Osteoblast (primary cell): Measurements from ENCODE around the gene MRPS35. TPM values are rescaled to one million over a fixed set of nuclear protein-coding genes. Genes with fewer than 3 reads are reported as not detected.
A peak's percentile ranks its signal among the peaks of the same experiment; 100 is the strongest.

Experiments
- DNase-seq: peaks from one replicate; pipeline ENCODE4 v3.0.0; 2011; ENCODE audit warnings: low spot score, mixed read lengths; ENCODE audit not compliant: insufficient read length; ENCODE audit errors: missing footprints
- H2AFZ ChIP-seq: 2 replicates; pipeline ENCODE4 v1.6.0; 2011; ENCODE audit warnings: mild to moderate bottlenecking, low read length
- H3K27ac ChIP-seq: 2 replicates; pipeline ENCODE4 v1.5.1; 2011; ENCODE audit warnings: mild to moderate bottlenecking, low read depth, low read length, moderate library complexity
- H3K27me3 ChIP-seq: 2 replicates; pipeline ENCODE4 v1.6.0; 2012; ENCODE audit warnings: mild to moderate bottlenecking, control low read depth, inconsistent platforms, low read length, moderate library complexity; ENCODE audit not compliant: insufficient read depth
- H3K36me3 ChIP-seq: 2 replicates; pipeline ENCODE4 v1.5.1; 2011; ENCODE audit warnings: mild to moderate bottlenecking, low read length, control low read depth, moderate library complexity; ENCODE audit not compliant: insufficient read depth
- H3K4me1 ChIP-seq: 2 replicates; pipeline ENCODE4 v1.5.1; 2011; ENCODE audit warnings: mild to moderate bottlenecking, low read length, control low read depth, moderate library complexity; ENCODE audit not compliant: insufficient read depth
- H3K4me2 ChIP-seq: 2 replicates; pipeline ENCODE4 v1.6.0; 2011; ENCODE audit warnings: mild to moderate bottlenecking, low read length; ENCODE audit not compliant: insufficient read depth
- H3K4me3 ChIP-seq: fragments of 200-600 bp; sonication (generic); 3 replicates; pipeline ENCODE4 v1.5.1; 2012; ENCODE audit warnings: mild to moderate bottlenecking, low read length, inconsistent platforms; ENCODE audit not compliant: insufficient read depth
- H3K79me2 ChIP-seq: 2 replicates; pipeline ENCODE4 v1.6.0; 2012; ENCODE audit warnings: mild to moderate bottlenecking, low read length, control low read depth, inconsistent platforms; ENCODE audit not compliant: insufficient read depth
- H3K9me3 ChIP-seq: 2 replicates; pipeline ENCODE4 v1.5.1; 2011; ENCODE audit warnings: low read depth, low read length, control low read depth
- H4K20me1 ChIP-seq: 2 replicates; pipeline ENCODE4 v1.6.0; 2012; ENCODE audit warnings: mild to moderate bottlenecking, low read length, control low read depth; ENCODE audit not compliant: insufficient read depth
- total RNA-seq: library from RNA; depleted of rRNA; stranded (reverse); fragments of >200 nt; gene quantifications from 2 replicates; pipeline ENCODE4 v1.2.3, GENCODE V29; 2012
- TF ChIP-seq, protein P1 (sequence below): IDR thresholded peaks from 2 replicates; pipeline ENCODE4 v1.5.1; 2011; ENCODE audit warnings: mild to moderate bottlenecking, low read depth, low read length, moderate library complexity; ENCODE audit errors: extremely low read depth

MRPS35 gene
- total RNA-seq, 1 donor, result 53.9 TPM

DNA sequence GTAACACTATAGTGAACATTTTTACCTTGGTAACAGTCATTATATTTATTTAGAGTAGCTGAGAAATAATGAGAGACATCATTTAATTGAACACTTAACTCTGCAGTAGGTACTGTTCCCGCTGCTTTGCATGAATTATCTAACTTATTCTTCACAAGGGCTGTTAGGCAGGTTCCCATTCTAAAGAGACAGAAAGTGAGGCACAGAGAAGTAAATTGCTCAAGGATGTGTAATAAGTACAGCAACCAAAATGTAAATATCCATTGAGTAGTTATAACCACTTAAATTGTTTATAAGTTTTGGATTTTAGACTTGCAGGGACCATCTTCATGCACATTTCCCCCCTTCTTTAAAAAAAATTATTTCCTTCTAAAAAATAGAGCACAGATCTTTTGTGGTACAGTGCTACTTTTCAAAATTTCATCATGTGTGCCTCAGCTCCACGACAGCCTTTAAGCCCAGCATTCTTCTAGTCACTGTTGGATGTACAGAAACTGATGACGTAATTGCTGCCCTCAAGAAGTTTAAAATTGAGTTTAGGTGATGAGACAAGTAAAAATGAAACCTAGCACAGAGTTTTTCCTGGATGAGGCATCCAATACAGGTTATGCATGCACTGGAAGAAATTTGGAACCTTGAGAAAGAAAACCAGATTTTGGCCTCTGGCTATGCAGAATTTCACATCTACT is 75.4 kb downstream of the MRPS35 start:
- Histone ChIP-seq H3K9me3 (no peaks in the 10 kb centered on the region), H3K4me2 (peak overlapping the region; percentile 15), H3K4me1 (peaks cover 16% of the 10 kb centered on the region), H4K20me1 (peaks cover 14% of the 10 kb centered on the region), H2AFZ (no peak overlapping the region), H3K27me3 (no peaks in the 10 kb centered on the region), H3K36me3 (peaks cover 12% of the 10 kb centered on the region), H3K79me2 (peaks cover 88% of the 10 kb centered on the region), H3K27ac (peak overlapping the region; percentile 72), H3K4me3 (no peak overlapping the region)
- TF ChIP-seq, protein P1, sequence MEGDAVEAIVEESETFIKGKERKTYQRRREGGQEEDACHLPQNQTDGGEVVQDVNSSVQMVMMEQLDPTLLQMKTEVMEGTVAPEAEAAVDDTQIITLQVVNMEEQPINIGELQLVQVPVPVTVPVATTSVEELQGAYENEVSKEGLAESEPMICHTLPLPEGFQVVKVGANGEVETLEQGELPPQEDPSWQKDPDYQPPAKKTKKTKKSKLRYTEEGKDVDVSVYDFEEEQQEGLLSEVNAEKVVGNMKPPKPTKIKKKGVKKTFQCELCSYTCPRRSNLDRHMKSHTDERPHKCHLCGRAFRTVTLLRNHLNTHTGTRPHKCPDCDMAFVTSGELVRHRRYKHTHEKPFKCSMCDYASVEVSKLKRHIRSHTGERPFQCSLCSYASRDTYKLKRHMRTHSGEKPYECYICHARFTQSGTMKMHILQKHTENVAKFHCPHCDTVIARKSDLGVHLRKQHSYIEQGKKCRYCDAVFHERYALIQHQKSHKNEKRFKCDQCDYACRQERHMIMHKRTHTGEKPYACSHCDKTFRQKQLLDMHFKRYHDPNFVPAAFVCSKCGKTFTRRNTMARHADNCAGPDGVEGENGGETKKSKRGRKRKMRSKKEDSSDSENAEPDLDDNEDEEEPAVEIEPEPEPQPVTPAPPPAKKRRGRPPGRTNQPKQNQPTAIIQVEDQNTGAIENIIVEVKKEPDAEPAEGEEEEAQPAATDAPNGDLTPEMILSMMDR, result no peak
- peak; percentile 82 for DNase-seq

- Histone ChIP-seq H3K27ac (no peak overlapping the region), H3K36me3 (peaks cover 18% of the 10 kb centered on the region), H2AFZ (no peak overlapping the region), H3K27me3 (no peaks in the 10 kb centered on the region), H3K4me3 (no peak overlapping the region), H3K4me1 (peaks cover 5% of the 10 kb centered on the region), H4K20me1 (peaks cover 12% of the 10 kb centered on the region), H3K9me3 (no peaks in the 10 kb centered on the region), H3K79me2 (peaks cover 83% of the 10 kb centered on the region), H3K4me2 (no peak overlapping the region)
- DNase-seq, result no peak
- TF ChIP-seq, protein P1, result no peak
Observed at GRCh38 chr12:27787559-27787958, 76.9 kb downstream of the MRPS35 start.

DNA sequence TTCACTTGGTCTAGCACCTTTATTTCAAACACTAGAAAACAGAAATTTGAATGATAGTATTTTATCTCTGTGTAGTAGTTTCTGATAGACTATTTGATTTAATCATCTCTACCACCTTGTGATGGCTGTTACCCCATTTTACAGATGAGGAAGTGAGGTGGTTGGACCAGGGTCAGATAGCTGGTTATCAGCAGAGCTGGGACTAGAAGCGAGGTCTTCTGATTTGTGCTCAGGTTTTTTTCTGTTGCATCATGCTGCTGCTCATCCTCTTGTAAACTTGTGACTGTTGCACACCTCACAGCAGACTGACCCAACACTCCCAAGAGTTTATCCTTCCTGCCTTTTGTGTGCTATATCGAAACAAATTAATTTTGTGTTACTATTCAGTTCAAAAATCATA is 79.5 kb downstream of the MRPS35 start:
- H3K79me2 ChIP-seq, result peaks cover 63% of the 10 kb centered on the region
- TF ChIP-seq, protein P1, result no peak

DNA sequence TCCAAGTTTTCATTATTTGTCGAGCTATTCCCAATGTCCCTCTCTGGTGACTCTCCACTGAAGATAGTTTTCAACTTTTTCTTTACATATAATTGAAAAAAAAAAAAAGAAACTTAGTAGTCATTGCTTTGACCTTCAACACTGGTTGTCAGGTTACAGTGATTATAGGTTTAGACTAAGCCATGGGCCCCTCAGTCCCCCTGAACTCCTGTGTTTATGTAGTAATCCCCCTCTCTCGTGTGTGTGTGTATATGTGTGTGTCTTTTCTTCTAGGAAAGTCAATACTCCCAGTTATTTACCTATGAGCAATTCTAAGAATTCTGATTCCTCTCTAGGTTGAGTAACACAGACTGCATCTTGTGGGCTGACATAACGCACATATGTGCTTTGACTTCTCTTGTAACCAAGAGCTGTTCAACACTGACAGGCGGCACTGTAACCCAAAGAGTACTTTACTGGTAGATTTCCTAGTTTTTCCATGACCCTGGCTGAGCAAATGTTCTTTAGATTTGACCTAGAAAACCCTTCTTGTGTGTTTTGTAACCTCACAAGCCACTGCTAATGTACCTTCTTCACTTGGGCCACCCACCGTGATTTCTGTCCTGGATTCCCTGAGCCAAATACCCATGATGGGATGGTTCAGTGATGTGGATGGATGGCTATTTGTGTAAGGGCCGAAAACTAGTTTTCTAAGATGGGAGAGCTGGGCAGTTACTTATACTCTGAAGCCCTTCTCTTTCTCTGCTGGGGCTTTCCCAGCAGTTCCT is 84.4 kb downstream of the MRPS35 start:
- DNase-seq, result no peak
- H4K20me1 ChIP-seq, result no peaks in the 10 kb centered on the region
- H3K27me3 ChIP-seq, result no peaks in the 10 kb centered on the region
- no peaks in the 10 kb centered on the region for H3K9me3 ChIP-seq
- peaks cover 54% of the 10 kb centered on the region for H3K36me3 ChIP-seq
- TF ChIP-seq, protein P1, result no peak
- no peak overlapping the region for H3K4me3 ChIP-seq
- peaks cover 20% of the 10 kb centered on the region for H3K79me2 ChIP-seq
- H3K4me1 ChIP-seq, result no peaks in the 10 kb centered on the region
- H2AFZ ChIP-seq, result no peak overlapping the region
- no peak overlapping the region for H3K4me2 ChIP-seq
- no peak overlapping the region for H3K27ac ChIP-seq

More for the DNA sequence above, 79.5 kb downstream of the MRPS35 start:
- Histone ChIP-seq H3K4me2 (no peak overlapping the region), H3K36me3 (peaks cover 27% of the 10 kb centered on the region), H3K4me1 (peaks cover 5% of the 10 kb centered on the region), H3K9me3 (no peaks in the 10 kb centered on the region), H3K27me3 (no peaks in the 10 kb centered on the region), H4K20me1 (peaks cover 12% of the 10 kb centered on the region), H3K27ac (no peak overlapping the region), H3K4me3 (no peak overlapping the region), H2AFZ (no peak overlapping the region)
- DNase-seq, result no peak
